ENCODE data around the gene OBSCN. TPM values are rescaled to one million over a fixed set of nuclear protein-coding genes. Genes with fewer than 3 reads are reported as not detected.
A peak's percentile ranks its signal among the peaks of the same experiment; 100 is the strongest.

OBSCN gene
- total RNA-seq, 2 donors from 2014 or later: 159 to 317 TPM

GRCh38 chr1:228352677-228353481 is 145.0 kb downstream of the OBSCN start:
- no peaks in the 10 kb centered on the region for H3K27me3 ChIP-seq
- peak overlapping the region in 1 of 2 donors; percentile 26 for H3K27ac ChIP-seq
- H3K9me3 ChIP-seq: no peaks in the 10 kb centered on the region
- no peaks in the 10 kb centered on the region for H3K4me1 ChIP-seq
- no peak for DNase-seq (ENCODE audit: low spot score)
- H3K4me3 ChIP-seq: no peak overlapping the region
- H3K36me3 ChIP-seq: peaks cover 46% of the 10 kb centered on the region
- TF ChIP-seq CTCF (IDR thresholded peaks at IDR 0.05): no peak

DNA sequence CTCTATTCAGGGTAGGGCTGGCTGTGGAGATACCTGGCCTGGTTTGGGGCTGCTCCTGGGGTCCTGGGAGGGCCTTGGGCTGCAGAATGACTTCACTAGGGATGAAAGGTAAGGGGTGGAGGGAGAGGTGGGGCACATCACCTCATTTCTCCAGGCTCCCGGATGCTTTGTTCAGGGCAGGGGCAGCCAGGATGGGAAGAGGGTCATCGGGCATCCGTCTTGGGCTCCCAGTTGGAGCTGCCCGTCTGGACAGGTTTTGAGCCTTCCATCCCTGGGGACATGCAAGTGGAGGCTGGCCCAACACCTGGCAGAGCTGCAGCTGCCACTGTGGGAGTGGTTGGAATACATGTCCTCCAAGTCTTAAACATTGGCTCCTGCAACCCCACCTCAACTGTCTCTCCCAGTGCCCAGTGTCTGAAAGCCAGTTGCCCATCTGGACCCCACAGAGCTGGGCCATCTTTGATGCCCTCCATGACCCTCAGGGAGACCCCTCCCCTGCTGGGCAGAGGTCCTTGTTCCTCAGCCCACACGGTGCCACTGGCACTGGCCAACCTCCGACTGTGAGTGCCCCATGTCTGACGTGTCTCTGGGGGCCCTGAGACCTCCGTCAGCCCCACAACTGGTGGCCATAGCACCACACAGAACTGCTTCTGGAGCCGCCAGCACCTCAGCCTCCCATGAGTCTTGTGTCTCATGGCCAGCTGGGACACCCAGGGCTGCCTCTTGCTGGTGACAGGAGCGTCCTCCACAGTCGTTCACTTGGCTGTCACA is 145.9 kb downstream of the OBSCN start:
- DNase-seq (ENCODE audit: low spot score): no peak
- Histone ChIP-seq H3K27ac (peak overlapping the region in 1 of 2 donors; percentile 26), H3K36me3 (peaks cover 46% of the 10 kb centered on the region), H3K9me3 (no peaks in the 10 kb centered on the region), H3K4me3 (no peak overlapping the region), H3K27me3 (no peaks in the 10 kb centered on the region), H3K4me1 (no peaks in the 10 kb centered on the region)
- TF ChIP-seq CTCF (IDR thresholded peaks at IDR 0.05): no peak

- H3K4me1 ChIP-seq: no peaks in the 10 kb centered on the region
- H3K27me3 ChIP-seq: no peaks in the 10 kb centered on the region
- H3K9me3 ChIP-seq: no peaks in the 10 kb centered on the region
- TF ChIP-seq CTCF (IDR thresholded peaks at IDR 0.05): no peak
- H3K4me3 ChIP-seq: no peak overlapping the region
- peaks cover 43% of the 10 kb centered on the region for H3K36me3 ChIP-seq
- DNase-seq (ENCODE audit: low spot score): no peak
- H3K27ac ChIP-seq: peak overlapping the region in 1 of 2 donors; percentile 26
These were observed 146.8 kb downstream of the OBSCN start for GRCh38 chr1:228354390-228355320.

DNA sequence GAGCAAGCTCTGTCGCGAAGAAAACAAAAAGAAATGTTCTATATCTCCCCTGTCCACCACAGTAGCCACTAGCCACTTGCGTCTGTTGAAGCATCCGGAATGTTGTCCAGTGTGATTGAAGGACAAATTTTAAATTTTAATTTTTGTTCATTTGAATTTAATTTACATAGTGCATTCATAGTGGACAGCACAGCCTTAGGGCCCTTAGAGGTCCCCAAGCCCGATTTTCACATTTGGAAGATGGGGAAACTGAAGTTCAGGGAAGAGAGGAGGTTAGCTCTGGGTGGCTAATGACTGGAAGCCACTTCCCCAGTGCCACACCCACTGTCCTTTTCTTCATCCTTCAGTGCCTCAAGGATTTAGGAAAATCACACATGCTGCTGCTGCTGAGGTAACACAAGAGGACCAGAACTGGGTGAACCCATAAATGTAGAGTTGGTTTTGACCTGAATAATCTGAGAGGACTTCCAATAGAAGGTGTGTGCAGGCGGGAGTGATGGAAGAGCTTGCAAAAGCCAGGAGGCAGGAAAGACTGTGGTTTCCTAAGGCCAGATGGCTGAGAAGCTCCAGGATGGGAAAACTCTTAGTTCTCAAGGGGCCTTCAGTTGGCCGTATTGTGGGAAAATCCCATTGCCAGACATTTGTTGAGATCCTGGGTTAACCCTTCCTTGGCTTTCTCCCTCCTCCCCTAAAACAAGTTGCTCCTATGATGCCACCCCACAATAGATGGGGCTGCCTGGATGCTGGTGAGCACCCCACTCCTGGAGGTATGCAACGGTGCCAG is 149.2 kb downstream of the OBSCN start:
- Histone ChIP-seq H3K4me1 (peaks cover 0 to 5% of the 10 kb centered on the region in 2 donors), H3K36me3 (peaks cover 25% of the 10 kb centered on the region), H3K27ac (peak overlapping the region; percentile 79 to 93), H3K27me3 (no peaks in the 10 kb centered on the region), H3K4me3 (no peak overlapping the region), H3K9me3 (no peaks in the 10 kb centered on the region)
- DNase-seq (ENCODE audit: low spot score): no peak
- no peak for TF ChIP-seq CTCF (IDR thresholded peaks at IDR 0.05)
